H1 (cell line): ENCODE results near the gene ADGRB2. TPM values are rescaled to one million over a fixed set of nuclear protein-coding genes. Genes with fewer than 3 reads are reported as not detected.

ENCODE experiments used
- CTCF ChIA-PET: fragments of 300-600 bp; sonication (Branson Sonifier 250); formaldehyde crosslinking; loops from one replicate; lab custom pipeline; 2021; ENCODE audit not compliant: partially characterized antibody; lab: Charles Lee
- POLR2A ChIA-PET: fragments of 300-600 bp; sonication (Branson Sonifier 250); formaldehyde crosslinking; loops from one replicate; lab custom pipeline; 2021; ENCODE audit warnings: inconsistent platforms; ENCODE audit not compliant: partially characterized antibody; lab: Charles Lee
- DNase-seq, 2 experiments: peaks; one replicate each; pipeline versions ENCODE4 v3.0.0 to v3.0.0-alpha.2; 2010 to 2022; ENCODE audit warnings: low spot score in 2 of 2, low read depth in 1 of 2, mixed read lengths in 1 of 2
- FAIRE-seq: peaks from 2 replicates; lab custom pipeline; 2011; peaks lifted over from hg19 to GRCh38; lab: Jason Lieb, UNC
- H2AFZ ChIP-seq: 2 replicates; pipeline ENCODE4 v1.8.1; 2012; ENCODE audit warnings: low read length, inconsistent platforms
- H2AK5ac ChIP-seq: 2 replicates; pipeline ENCODE4 v1.6.1; 2013; ENCODE audit warnings: low read depth, low read length
- H2BK120ac ChIP-seq: replicated peaks from 2 replicates; pipeline ENCODE3; 2013; ENCODE audit warnings: low read depth, low read length, inconsistent platforms
- H2BK12ac ChIP-seq: 2 replicates; pipeline ENCODE4 v1.6.1; 2013; ENCODE audit warnings: low read depth, low read length
- H2BK15ac ChIP-seq: 2 replicates; pipeline ENCODE4 v1.6.1; 2013; ENCODE audit warnings: low read length
- H2BK20ac ChIP-seq: 2 replicates; pipeline ENCODE4 v1.6.1; 2013; ENCODE audit warnings: low read length
- H2BK5ac ChIP-seq: 2 replicates; pipeline ENCODE4 v1.6.1; 2013; ENCODE audit warnings: low read depth, low read length
- H3K14ac ChIP-seq: 2 replicates; pipeline ENCODE4 v1.6.1; 2013; ENCODE audit warnings: inconsistent platforms; ENCODE audit not compliant: insufficient read length
- H3K18ac ChIP-seq: 2 replicates; pipeline ENCODE4 v1.6.1; 2013; ENCODE audit warnings: low read length; ENCODE audit errors: extremely low read depth
- H3K23ac ChIP-seq: 2 replicates; pipeline ENCODE4 v1.6.1; 2013; ENCODE audit warnings: inconsistent platforms; ENCODE audit not compliant: insufficient read length
- H3K23me2 ChIP-seq: 2 replicates; pipeline ENCODE4 v1.6.1; 2013; ENCODE audit warnings: low read depth, low read length
- H3K27ac ChIP-seq: 2 replicates; pipeline ENCODE4 v1.6.1; 2011; ENCODE audit warnings: low read depth, low read length, inconsistent platforms
- H3K27me3 ChIP-seq, 4 experiments: replicated peaks in 1 of 4; 1 replicate in 1 of 4; 2 replicates in 3 of 4; pipeline versions ENCODE4 v1.6.1 to v1.8.1; 2011 to 2013; ENCODE audit warnings: low read length in 3 of 4, mild to moderate bottlenecking in 3 of 4, inconsistent platforms in 2 of 4, mixed read lengths in 2 of 4, moderate library complexity in 1 of 4; ENCODE audit not compliant: control insufficient read depth in 3 of 4, insufficient read depth in 3 of 4; ENCODE audit errors: extremely low read depth in 1 of 4
- H3K36me3 ChIP-seq, 4 experiments: 2 replicates each; pipeline versions ENCODE4 v1.6.1 to v1.8.1; 2011 to 2013; ENCODE audit warnings: mild to moderate bottlenecking in 4 of 4, low read length in 3 of 4, moderate library complexity in 2 of 4, control low read depth in 1 of 4, inconsistent platforms in 1 of 4; ENCODE audit not compliant: insufficient read depth in 4 of 4, control insufficient read depth in 2 of 4
- H3K4ac ChIP-seq: replicated peaks from 2 replicates; pipeline ENCODE3; 2013; ENCODE audit warnings: low read length, low read depth, mixed read lengths, inconsistent platforms; ENCODE audit not compliant: insufficient read length
- H3K4me1 ChIP-seq, 4 experiments: replicated peaks in 1 of 4; 1 replicate in 1 of 4; 2 replicates in 3 of 4; pipeline versions ENCODE4 v1.6.1 to v1.8.1; 2011 to 2013; ENCODE audit warnings: low read length in 3 of 4, inconsistent platforms in 2 of 4, mixed read lengths in 1 of 4; ENCODE audit not compliant: insufficient read depth in 4 of 4, control insufficient read depth in 3 of 4
- H3K4me2 ChIP-seq, 2 experiments: 2 replicates each; pipeline versions ENCODE4 v1.6.1 to v1.8.1; 2011 to 2013; ENCODE audit warnings: low read depth in 2 of 2, low read length in 2 of 2, control low read depth in 1 of 2, inconsistent platforms in 1 of 2, mild to moderate bottlenecking in 1 of 2; ENCODE audit not compliant: insufficient read depth in 1 of 2
- H3K4me3 ChIP-seq, 4 experiments: fragments of 200-600, 300-600 bp in 1 of 4; sonication (generic), shearing (Covaris generic), sonication (Bioruptor Twin) in 1 of 4; 2 replicates each; pipeline versions ENCODE4 v1.5.1 to v1.8.1; 2011 to 2016; ENCODE audit warnings: low read length in 4 of 4, low read depth in 3 of 4, control low read depth in 2 of 4, inconsistent platforms in 2 of 4, mild to moderate bottlenecking in 2 of 4, mixed read lengths in 1 of 4, moderate library complexity in 1 of 4; ENCODE audit not compliant: insufficient read depth in 2 of 4; ENCODE audit errors: extremely low read depth in 1 of 4
- H3K56ac ChIP-seq: replicated peaks from 2 replicates; pipeline ENCODE3; 2013; ENCODE audit warnings: low read depth, mild to moderate bottlenecking, mixed read lengths, low read length, inconsistent platforms; ENCODE audit not compliant: insufficient read length
- H3K79me1 ChIP-seq: 2 replicates; pipeline ENCODE4 v1.6.1; 2013; ENCODE audit warnings: low read depth, low read length, control low read depth
- H3K79me2 ChIP-seq, 2 experiments: 2 replicates each; pipeline versions ENCODE4 v1.6.1 to v1.8.1; 2012 to 2013; ENCODE audit warnings: low read length in 2 of 2, mild to moderate bottlenecking in 2 of 2, inconsistent platforms in 1 of 2; ENCODE audit not compliant: insufficient read depth in 2 of 2, control insufficient read depth in 1 of 2
- H3K9ac ChIP-seq, 4 experiments: replicated peaks in 1 of 4; 1 replicate in 1 of 4; 2 replicates in 3 of 4; pipeline versions ENCODE4 v1.6.1 to v1.8.1; 2011 to 2013; ENCODE audit warnings: low read depth in 3 of 4, low read length in 3 of 4, control low read depth in 2 of 4, mild to moderate bottlenecking in 2 of 4, moderate library complexity in 2 of 4, inconsistent platforms in 1 of 4; ENCODE audit errors: extremely low read depth in 1 of 4
- H3K9me3 ChIP-seq, 2 experiments: 2 replicates each; pipeline versions ENCODE4 v1.6.1 to v1.8.1; 2012 to 2013; ENCODE audit warnings: mild to moderate bottlenecking in 2 of 2, moderate library complexity in 2 of 2, control low read depth in 1 of 2, inconsistent platforms in 1 of 2, low read depth in 1 of 2, low read length in 1 of 2, mixed read lengths in 1 of 2; ENCODE audit not compliant: insufficient read depth in 2 of 2
- H4K20me1 ChIP-seq, 2 experiments: replicated peaks in 1 of 2; 2 replicates each; pipeline versions ENCODE3 to v1.8.1; 2011 to 2013; ENCODE audit warnings: inconsistent platforms in 2 of 2, low read length in 2 of 2, mild to moderate bottlenecking in 1 of 2; ENCODE audit not compliant: insufficient read depth in 2 of 2, control insufficient read depth in 1 of 2
- H4K5ac ChIP-seq: 2 replicates; pipeline ENCODE4 v1.6.1; 2013; ENCODE audit warnings: low read length, low read depth, mixed read lengths, inconsistent platforms; ENCODE audit not compliant: insufficient read length
- H4K8ac ChIP-seq: 2 replicates; pipeline ENCODE4 v1.8.0; 2013; ENCODE audit warnings: mild to moderate bottlenecking, moderate library complexity, low read length, inconsistent platforms; ENCODE audit not compliant: insufficient read depth; ENCODE audit errors: extremely low read depth
- H4K91ac ChIP-seq: replicated peaks from 2 replicates; pipeline ENCODE3; 2013; ENCODE audit warnings: low read length, mixed read lengths, inconsistent platforms; ENCODE audit not compliant: insufficient read length
- BACH1 ChIP-seq: IDR thresholded peaks from 2 replicates; pipeline ENCODE4 v1.6.1; 2012; ENCODE audit warnings: low read length, improper control_type of control experiment
- CBX8 ChIP-seq: fragments of 300-800, 300-1000 bp; sonication (generic); IDR thresholded peaks from 2 replicates; pipeline ENCODE4 v1.7.1; 2016; ENCODE audit warnings: low read depth, low read length, borderline replicate concordance
- EP300 ChIP-seq, 2 experiments: IDR thresholded peaks; 1 replicate in 1 of 2; 2 replicates in 1 of 2; pipeline ENCODE4 v1.6.1; 2011 to 2012; ENCODE audit warnings: low read depth in 2 of 2, low read length in 2 of 2, mild to moderate bottlenecking in 2 of 2, borderline replicate concordance in 1 of 2, inconsistent platforms in 1 of 2, moderate library complexity in 1 of 2
- JUN ChIP-seq: IDR thresholded peaks from 2 replicates; pipeline ENCODE4 v1.6.1; 2011; ENCODE audit warnings: low read depth, mild to moderate bottlenecking, improper control_type of control experiment, low read length
- POLR2AphosphoS5 ChIP-seq: IDR thresholded peaks from 2 replicates; pipeline ENCODE4 v1.6.1; 2011; ENCODE audit warnings: low read depth, low read length
- RXRA ChIP-seq: IDR thresholded peaks from 2 replicates; pipeline ENCODE4 v1.6.1; 2011; ENCODE audit warnings: low read depth, mild to moderate bottlenecking, low read length, moderate library complexity; ENCODE audit not compliant: insufficient read depth
- SIRT6 ChIP-seq: IDR thresholded peaks from one replicate; pipeline ENCODE4 v1.7.1; 2012; ENCODE audit warnings: low read length, inconsistent platforms
- WGBS, 2 experiments: shearing (Covaris generic) in 1 of 2; methylation state at CpG; one replicate each; pipeline versions ENCODE4 v1.1.6 to v1.1.7; 2013 to 2015; ENCODE audit warnings: low lambda C conversion rate in 2 of 2, mixed read lengths in 2 of 2, inconsistent platforms in 1 of 2, low coverage in 1 of 2, missing lambda C conversion rate in 1 of 2; ENCODE audit not compliant: insufficient replicate concordance in 2 of 2, insufficient coverage in 1 of 2, insufficient read length in 1 of 2; ENCODE audit errors: extremely low coverage in 1 of 2, missing lambda C conversion rate in 1 of 2; 5-methylcytosine and 5-hydroxymethylcytosine counted together
- polyA plus RNA-seq, 7 experiments: library from polyadenylated mRNA; depleted of rRNA in 3 of 7; stranded (reverse) in 5 of 7; unstranded in 2 of 7; fragments of >200 nt in 5 of 7; fragments of 200-250 nt in 2 of 7; gene quantifications; 1 replicate in 5 of 7; 2 replicates in 1 of 7; 4 replicates in 1 of 7; pipeline versions ENCODE4 v1.2.1 to v1.2.3, GENCODE V29; 2011 to 2013; ENCODE audit warnings: missing spikeins in 2 of 7, mixed read lengths in 2 of 7
- total RNA-seq: library from RNA; stranded (reverse); fragmentation: NEBNext Ultra II Directional; extraction: Animal tissue kit (Norgen Biotek cat#: 25700); gene quantifications from 2 replicates; pipeline ENCODE4 v1.2.1, GENCODE V29; 2021

ADGRB2 gene
- total and polyA plus RNA-seq, 2 of the 8 experiments (the other 6 are each of a cell fraction or from before 2014, with no cell fraction given): 15.6 to 26.2 TPM

- 97% methylated on average over 7 of the region's 7 CpGs; no CpG with 5 or more reads in 1 of the 2 experiments for WGBS, 2 experiments
- CTCF ChIA-PET: interaction anchor here (0.9 to 6.4 kb wide), 14 partner anchors 8 to 86 kb away, joined by 3 to 79 read pairs (median 6); no protein-coding TSS in a partner anchor
- Histone ChIP-seq H3K36me3 (no peaks in the 10 kb centered on the region), H2BK15ac (peak overlapping the region; percentile 12; the same call in 1 of the 2 replicates), H3K56ac (no peak overlapping the region), H3K9me3 (no peaks in the 10 kb centered on the region), H3K23me2 (no peaks in the 10 kb centered on the region), H3K4me3 (no peak overlapping the region), H4K8ac (no peak overlapping the region), H2BK120ac (no peak overlapping the region), H3K79me1 (no peaks in the 10 kb centered on the region), H3K9ac (no peak overlapping the region; a peak in 2 of 7 replicates), H3K4ac (no peak overlapping the region), H3K4me1 (peaks cover 5 to 24% (median 17%) of the 10 kb centered on the region in 4 experiments), H3K4me2 (no peak overlapping the region), H2AK5ac (no peak overlapping the region), H3K27me3 (no peaks in the 10 kb centered on the region), H4K20me1 (no peaks in the 10 kb centered on the region), H2BK12ac (no peak overlapping the region), H2BK5ac (no peak overlapping the region; the same call in 1 of the 2 replicates), H2BK20ac (0 out of 2 replicates have a peak overlapping the region, but pooled peaks have one; percentile 65), H3K18ac (0 out of 2 replicates have a peak overlapping the region, but pooled peaks have one; percentile 6), H3K79me2 (no peaks in the 10 kb centered on the region), H3K23ac (no peak overlapping the region), H4K91ac (no peak overlapping the region), H2AFZ (no peak overlapping the region), H3K14ac (no peak overlapping the region), H3K27ac (no peak overlapping the region), H4K5ac (no peak overlapping the region)
- FAIRE-seq (no peak), DNase-seq (no peak)
- POLR2A ChIA-PET: interaction anchor here (0.9 to 1.0 kb wide), 3 partner anchors 8 to 29 kb away, joined by 3 to 4 read pairs (median 3); no protein-coding TSS in a partner anchor
- TF ChIP-seq JUN: no peak
- no peak for TF ChIP-seq EP300 (IDR thresholded peaks at IDR 0.05; ENCODE audit: borderline replicate concordance in 1 of 2, low read depth in 2 of 2, low read length in 2 of 2)
- no peak for TF ChIP-seq SIRT6
- TF ChIP-seq CBX8: no peak
- no peak for TF ChIP-seq BACH1
- no peak for TF ChIP-seq RXRA
- no peak for TF ChIP-seq POLR2AphosphoS5
Measured at GRCh38 chr1:31749785-31750735, 14.1 kb downstream of the ADGRB2 start.
